B cell (primary cell): Measurements from ENCODE around the gene KLHDC8B.

ENCODE experiments used
- CTCF ChIP-seq: fragments of 200-600 bp; IDR thresholded peaks from one replicate; pipeline ENCODE4 v1.8.0; 2022; ENCODE audit warnings: antibody characterized with exemption, mild to moderate bottlenecking
- EZH2 ChIP-seq: IDR thresholded peaks from 2 replicates; pipeline ENCODE4 v1.6.1; 2012; ENCODE audit warnings: borderline replicate concordance, low read depth, mild to moderate bottlenecking, moderate library complexity, low read length; ENCODE audit not compliant: insufficient read depth, poor library complexity, severe bottlenecking

GRCh38 chr3:49131576-49131975, 39.8 kb upstream of the KLHDC8B start:
- TF ChIP-seq CTCF (no peak), EZH2 (no peak)
